BE2C (cell line): ENCODE results near the gene KRT39.

Experiments used
- DNase-seq: peaks from one replicate; pipeline ENCODE4 v3.0.0-alpha.2; 2020
- H3K27me3 ChIP-seq: fragments of 250-450 bp; sonication (Bioruptor Pico); 2 replicates; pipeline ENCODE4 v1.5.1; 2020; ENCODE audit warnings: mild to moderate bottlenecking
- H3K36me3 ChIP-seq: fragments of 250-450 bp; sonication (Bioruptor Pico); 2 replicates; pipeline ENCODE4 v1.5.1; 2020; ENCODE audit warnings: mild to moderate bottlenecking
- H3K4me1 ChIP-seq: fragments of 250-450 bp; sonication (Bioruptor Pico); 2 replicates; pipeline ENCODE4 v1.5.1; 2020
- H3K4me3 ChIP-seq: 2 replicates; pipeline ENCODE4 v1.5.1; 2011; ENCODE audit warnings: low read depth, low read length
- H3K9me3 ChIP-seq: fragments of 250-450 bp; sonication (Bioruptor Pico); 2 replicates; pipeline ENCODE4 v1.5.1; 2020
- TF ChIP-seq, protein P1 (sequence below): IDR thresholded peaks from 2 replicates; pipeline ENCODE4 v1.5.1; 2012; ENCODE audit warnings: mild to moderate bottlenecking, low read depth, low read length

KRT39 gene

DNA sequence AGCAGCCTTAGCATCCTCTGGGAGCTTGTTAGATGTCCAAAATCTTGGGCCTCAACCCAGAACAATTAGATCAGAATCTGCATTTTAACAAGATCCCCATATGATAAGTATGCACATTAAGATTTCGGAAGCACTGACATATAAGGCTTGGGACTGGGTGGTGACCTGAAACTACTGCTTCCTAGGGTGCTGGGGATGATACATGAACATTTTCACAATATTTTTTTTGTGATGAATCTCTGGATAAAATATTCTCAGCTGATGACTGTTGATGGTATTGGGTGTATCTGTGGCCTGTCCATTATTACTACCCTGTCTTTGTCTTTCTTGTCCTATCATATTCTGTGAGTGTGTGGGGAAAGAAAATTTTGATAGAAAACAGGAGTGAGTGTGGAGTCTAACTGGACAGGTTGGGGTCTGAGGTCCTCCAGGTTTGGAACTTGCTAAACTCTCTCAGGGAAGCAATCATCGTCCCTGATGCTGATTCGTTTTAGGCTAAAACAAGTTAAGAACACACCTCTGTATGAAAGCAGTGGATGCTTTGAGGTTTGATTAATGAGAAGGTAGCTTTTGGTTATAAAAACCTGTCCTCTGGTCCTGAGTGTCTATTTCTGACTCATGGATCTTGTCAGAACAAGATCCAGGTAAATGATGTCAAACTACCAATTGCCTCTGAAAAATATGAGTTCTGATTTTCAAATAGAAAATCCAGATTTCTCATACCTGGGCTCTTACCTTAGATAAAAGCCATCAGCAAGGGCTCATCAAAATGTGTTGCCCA lies 52.5 kb downstream of the KRT39 start:
- DNase-seq, result no peak
- TF ChIP-seq, protein P1, sequence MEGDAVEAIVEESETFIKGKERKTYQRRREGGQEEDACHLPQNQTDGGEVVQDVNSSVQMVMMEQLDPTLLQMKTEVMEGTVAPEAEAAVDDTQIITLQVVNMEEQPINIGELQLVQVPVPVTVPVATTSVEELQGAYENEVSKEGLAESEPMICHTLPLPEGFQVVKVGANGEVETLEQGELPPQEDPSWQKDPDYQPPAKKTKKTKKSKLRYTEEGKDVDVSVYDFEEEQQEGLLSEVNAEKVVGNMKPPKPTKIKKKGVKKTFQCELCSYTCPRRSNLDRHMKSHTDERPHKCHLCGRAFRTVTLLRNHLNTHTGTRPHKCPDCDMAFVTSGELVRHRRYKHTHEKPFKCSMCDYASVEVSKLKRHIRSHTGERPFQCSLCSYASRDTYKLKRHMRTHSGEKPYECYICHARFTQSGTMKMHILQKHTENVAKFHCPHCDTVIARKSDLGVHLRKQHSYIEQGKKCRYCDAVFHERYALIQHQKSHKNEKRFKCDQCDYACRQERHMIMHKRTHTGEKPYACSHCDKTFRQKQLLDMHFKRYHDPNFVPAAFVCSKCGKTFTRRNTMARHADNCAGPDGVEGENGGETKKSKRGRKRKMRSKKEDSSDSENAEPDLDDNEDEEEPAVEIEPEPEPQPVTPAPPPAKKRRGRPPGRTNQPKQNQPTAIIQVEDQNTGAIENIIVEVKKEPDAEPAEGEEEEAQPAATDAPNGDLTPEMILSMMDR, result no peak

DNA sequence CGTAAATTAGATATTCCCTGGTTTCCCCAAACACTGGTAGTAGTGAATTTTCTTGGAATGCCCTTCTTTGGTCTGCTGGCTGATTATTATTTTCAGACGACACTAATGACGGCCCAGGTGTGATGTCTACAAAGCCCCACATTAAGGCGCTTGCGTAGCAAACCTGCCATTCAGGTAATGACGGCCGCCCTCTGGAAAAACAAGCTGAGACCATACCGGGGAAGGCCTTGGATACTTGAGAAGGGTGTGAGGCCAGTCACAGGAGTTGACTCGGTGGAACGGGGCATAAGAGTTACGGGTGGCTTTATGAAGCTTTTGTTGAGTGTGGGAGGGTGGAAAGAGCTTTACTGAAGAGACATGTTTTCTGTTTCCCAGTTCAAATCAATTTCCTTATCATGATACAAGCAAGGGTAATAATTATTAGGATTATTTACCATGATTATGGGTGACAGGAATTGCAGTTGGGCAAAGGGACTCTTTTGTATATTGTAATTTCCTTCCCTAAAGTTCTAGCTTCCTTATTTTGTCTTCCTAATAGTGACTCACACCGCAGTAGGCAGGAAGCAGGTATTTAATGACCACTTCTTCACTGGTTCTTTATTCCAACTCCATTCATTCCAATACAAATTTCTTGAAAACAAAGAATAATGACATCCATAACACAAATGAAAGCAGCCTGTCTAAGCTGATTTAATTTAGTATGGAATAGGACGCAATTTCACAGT lies 54.1 kb downstream of the KRT39 start:
- H3K36me3 ChIP-seq, result no peaks in the 10 kb centered on the region
- no peaks in the 10 kb centered on the region for H3K9me3 ChIP-seq
- no peak for DNase-seq
- H3K4me3 ChIP-seq, result no peak overlapping the region
- 0 out of 2 replicates have a peak, but pooled peaks cover 2% of the 10 kb centered on the region for H3K4me1 ChIP-seq
- TF ChIP-seq, protein P1, result no peak
- peaks cover 29% of the 10 kb centered on the region for H3K27me3 ChIP-seq

More for the DNA sequence above, 52.5 kb downstream of the KRT39 start:
- no peak overlapping the region for H3K4me3 ChIP-seq
- 0 out of 2 replicates have a peak, but pooled peaks cover 2% of the 10 kb centered on the region for H3K4me1 ChIP-seq
- no peaks in the 10 kb centered on the region for H3K36me3 ChIP-seq
- peaks cover 29% of the 10 kb centered on the region for H3K27me3 ChIP-seq
- no peaks in the 10 kb centered on the region for H3K9me3 ChIP-seq

DNA sequence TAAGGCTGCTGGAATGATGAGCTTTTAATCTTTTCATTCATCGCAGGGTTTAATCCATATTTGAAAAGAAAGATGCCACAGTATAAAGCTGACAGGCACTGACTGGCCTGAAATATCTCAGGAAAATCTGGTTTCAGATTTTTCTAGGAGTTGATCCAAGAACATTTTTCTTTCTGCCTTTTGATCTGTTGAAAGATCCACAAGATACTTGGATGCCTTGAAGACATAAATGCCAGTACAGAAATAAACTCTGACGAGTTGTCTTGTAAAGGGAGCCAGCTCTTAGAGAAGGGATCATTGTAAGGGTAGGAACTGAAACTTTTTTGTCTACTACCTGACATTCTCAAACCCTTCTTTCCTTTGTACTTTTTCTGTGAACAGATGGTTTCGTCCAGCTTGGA lies 56.3 kb downstream of the KRT39 start:
- Histone ChIP-seq H3K36me3 (no peaks in the 10 kb centered on the region), H3K9me3 (no peaks in the 10 kb centered on the region), H3K4me1 (0 out of 2 replicates have a peak, but pooled peaks cover 2% of the 10 kb centered on the region), H3K4me3 (no peak overlapping the region), H3K27me3 (peaks cover 49% of the 10 kb centered on the region)
- TF ChIP-seq, protein P1, result no peak
- DNase-seq, result no peak

DNA sequence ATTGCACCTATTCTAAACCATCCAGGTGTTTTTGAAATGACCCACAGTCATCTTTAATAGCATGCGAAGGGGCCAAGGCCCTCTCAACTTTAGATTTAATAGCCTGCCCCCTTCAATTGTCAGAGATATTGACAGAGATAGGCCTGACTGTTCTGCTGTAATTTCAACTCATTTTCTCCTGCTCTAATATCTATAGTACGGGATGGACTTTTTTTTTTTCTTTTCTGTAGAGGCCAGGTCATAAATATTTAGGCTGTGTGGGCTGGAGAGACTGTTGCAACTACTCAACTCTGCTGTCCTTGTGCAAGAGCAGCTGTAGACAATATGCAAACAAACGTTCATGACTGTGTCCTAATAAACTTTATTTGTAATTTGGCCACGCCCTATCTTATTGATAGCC lies 57.0 kb downstream of the KRT39 start:
- Histone ChIP-seq H3K4me3 (no peak overlapping the region), H3K36me3 (no peaks in the 10 kb centered on the region), H3K27me3 (peaks cover 56% of the 10 kb centered on the region), H3K9me3 (no peaks in the 10 kb centered on the region), H3K4me1 (0 out of 2 replicates have a peak, but pooled peaks cover 2% of the 10 kb centered on the region)
- TF ChIP-seq, protein P1, result no peak
- DNase-seq, result no peak

DNA sequence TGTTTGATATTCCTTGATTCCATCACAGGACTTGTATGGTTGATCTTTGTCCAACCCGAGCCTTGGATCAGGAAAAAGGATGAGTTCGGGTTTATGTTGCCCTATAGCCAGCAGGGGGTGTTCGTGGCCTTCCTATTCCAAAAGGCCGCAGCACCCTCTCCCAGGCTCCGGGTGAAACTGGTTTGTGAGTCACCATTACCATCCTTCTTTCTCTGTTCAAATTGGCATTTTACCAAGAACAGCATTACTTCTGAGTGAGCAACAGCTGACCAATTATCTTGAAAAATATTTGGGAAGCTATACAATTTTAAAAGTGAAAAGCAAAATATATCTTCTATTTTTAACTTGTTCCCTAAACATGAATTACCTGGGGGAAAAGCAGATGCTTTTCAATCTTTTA lies 57.4 kb downstream of the KRT39 start:
- Histone ChIP-seq H3K4me3 (no peak overlapping the region), H3K27me3 (peaks cover 56% of the 10 kb centered on the region), H3K36me3 (no peaks in the 10 kb centered on the region), H3K9me3 (no peaks in the 10 kb centered on the region), H3K4me1 (0 out of 2 replicates have a peak, but pooled peaks cover 2% of the 10 kb centered on the region)
- TF ChIP-seq, protein P1, result peak; percentile 85
- DNase-seq, result peak; percentile 81
